Stimulated activated CD8-positive, alpha-beta memory T cell treated with anti-CD3 and anti-CD28 coated beads, Interleukin-4, amount 100 ng/mL, for 24 hours (primary cell): Measurements from ENCODE around the gene COX7A1.

Experiments
- DNase-seq: peaks from one replicate; pipeline ENCODE4 v3.0.0-alpha.2; 2020; ENCODE audit warnings: low read depth

The COX7A1 gene

DNA sequence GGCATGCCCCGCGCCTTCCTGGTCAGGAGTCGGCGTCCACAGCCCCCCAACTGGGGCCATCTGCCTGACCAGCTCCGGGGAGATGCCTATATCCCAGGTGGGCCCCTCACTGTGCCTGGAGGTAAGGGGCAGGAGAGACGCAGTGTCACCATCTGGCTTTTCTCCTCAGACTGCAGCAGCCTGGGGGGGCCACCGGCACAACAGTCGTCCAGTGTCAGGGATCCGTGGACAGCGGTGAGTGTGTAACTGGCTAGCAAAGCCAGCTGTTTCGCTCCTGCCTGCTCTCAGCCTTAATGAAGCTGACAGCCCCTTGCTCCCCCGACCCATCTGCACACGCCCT, 41.1 kb downstream of the COX7A1 start:
- no peak for DNase-seq

DNA sequence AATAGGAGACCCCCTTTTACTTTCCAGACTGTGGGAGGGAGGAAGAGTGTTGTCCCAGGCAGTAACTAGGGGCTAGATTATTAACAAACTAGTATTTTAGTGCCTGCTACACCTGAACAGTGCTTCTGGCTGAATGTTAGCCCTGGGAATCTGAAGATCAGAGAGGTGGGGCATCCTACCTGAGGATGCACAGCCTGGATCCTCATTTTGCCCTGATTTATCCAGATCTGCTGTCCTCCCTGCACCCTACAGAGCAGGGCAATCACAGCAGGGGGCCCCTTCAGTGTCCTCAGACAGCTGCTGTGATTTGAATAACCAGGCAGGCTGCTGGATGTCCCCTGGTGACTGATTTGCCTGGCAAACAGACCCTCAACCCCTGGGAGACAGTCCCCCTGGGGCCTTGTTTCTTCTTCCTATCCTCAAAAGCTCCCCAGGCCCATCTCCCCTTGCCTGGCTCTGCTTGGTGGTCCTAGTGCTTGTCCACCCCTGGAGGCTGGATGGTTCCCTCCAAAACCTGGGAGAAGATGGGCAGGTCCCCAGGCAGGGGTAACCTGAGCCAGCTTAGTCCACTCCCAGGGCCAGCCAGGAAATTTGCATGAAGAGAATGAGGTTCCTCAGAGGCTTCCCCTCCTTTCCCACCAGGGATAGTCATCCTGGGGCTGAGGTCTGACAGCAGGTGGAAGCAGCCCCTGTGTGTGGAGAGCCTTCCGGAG, 41.6 kb downstream of the COX7A1 start, which contains the start of gene OVOL3:
Gene OVOL3, plus strand, starts transcription at position 657 of the 713 bp plus-strand sequence. CDS start 60 bp downstream, outside the sequence.
- no peak for DNase-seq

DNA sequence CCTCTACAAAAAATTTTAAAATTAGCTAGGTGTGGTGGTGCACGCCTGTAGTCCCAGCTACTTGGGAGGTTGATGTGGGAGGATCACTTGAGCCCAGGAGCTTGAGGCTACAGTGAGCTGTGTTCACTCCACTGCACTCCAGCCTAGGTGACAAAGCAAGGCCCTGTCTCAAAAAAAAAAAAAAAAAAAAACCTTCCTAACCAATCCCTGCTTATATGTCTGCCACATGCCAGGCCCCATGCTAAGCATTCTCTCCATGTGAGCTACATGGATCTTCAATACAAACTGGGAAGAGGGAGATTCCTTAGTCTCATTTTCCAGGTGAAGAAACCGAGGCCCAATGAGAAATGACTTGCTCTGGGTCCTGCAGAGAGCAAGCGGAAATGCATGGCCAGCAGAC, 43.6 kb downstream of the COX7A1 start:
- DNase-seq = no peak

DNA sequence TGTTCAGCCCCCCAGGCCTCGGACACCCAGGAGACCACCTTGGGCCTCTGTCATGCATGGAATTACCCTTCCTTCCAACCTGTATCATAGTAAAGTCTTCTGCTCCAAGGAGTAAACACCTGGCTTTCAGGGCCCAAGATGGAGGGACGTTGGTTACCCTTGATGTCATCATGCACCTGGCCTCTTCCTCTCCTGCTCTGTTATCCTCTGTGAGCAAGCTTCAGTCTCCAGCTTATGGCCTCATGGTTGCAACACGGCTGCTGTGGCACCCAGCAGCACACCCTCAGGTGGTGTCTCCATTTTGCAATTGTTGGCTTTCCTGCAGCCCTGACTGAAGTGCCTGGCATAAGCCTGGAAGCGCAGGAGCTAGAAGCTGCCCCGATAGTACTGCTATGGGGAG, 45.3 kb downstream of the COX7A1 start:
- no peak for DNase-seq

DNA sequence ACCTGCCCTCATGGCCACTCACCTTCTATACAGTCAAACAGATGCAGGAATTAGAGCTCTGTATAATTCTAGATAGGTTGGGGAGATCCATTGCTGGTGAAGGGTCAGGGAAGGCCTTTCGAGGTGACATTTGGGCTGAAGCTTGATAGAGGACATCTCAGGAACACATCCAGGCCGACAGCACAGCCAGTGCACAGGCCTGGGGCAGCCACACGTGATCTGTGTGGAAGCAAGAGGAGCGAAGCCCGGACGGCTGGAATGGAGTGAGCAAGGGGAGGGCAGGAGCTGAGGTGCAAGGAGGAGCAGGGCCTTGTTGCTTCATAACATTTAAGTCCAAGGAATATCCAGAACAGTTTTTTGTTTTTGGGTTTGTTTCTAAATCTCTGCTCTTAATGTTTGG, 45.8 kb downstream of the COX7A1 start:
- no peak for DNase-seq

DNA sequence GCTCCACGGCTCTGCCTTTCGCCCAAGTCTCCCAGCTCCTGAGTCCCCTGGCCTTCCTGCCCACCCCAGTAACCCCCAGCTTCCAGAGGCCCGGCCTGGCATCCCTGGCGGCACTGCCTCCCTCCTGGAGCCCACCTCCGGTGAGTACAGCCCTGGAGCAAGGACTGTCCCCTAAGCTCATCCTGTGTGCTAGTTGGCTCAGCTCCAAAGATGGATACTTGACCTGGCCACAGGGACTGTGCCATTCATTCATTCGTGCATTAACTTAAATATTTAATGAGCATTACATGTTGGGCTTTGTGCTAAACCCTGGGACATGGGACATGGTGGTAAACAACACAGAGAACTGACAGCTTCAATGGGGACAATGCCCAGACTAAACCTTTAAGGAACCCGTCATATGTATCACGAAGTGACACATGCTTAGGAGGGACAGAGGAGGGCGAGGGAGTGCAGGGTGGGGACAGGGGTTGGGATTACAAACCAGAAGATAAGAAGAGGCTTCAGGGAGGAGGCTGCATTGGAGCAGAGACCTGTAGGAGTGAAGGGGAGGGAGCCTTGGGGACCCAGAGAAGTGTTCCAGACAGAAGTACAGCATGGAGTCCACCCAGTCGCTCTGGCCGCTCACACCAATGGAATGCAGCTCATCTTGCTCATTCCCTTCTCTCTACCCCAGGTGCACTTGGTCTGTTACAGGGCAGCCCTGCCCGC, 48.2 kb downstream of the COX7A1 start:
- no peak for DNase-seq

DNA sequence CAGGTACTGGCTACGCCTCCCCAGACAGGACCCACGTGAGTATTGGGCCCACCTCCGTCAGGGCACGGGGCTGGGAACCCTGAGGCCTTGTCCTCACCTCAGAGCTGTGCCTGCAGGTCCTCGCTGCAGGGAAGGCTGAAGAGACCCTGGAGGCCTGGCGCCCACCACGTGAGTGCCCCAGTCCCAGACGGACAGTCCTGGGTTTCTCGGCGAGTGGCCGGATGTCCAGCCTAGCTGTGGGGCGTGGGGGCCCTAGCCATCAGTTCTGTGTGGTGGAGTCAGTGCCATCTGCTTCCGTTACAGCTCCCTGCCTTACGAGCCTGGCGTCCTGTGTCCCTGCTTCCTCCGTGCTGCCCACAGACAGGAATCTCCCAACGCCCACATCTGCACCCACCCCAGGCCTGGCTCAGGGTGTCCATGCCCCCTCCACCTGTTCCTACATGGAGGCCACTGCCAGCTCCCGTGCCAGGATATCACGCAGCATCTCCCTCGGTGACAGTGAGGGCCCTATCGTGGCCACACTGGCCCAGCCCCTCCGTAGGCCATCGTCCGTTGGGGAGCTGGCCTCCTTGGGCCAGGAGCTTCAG, 49.1 kb downstream of the COX7A1 start:
- no peak for DNase-seq

DNA sequence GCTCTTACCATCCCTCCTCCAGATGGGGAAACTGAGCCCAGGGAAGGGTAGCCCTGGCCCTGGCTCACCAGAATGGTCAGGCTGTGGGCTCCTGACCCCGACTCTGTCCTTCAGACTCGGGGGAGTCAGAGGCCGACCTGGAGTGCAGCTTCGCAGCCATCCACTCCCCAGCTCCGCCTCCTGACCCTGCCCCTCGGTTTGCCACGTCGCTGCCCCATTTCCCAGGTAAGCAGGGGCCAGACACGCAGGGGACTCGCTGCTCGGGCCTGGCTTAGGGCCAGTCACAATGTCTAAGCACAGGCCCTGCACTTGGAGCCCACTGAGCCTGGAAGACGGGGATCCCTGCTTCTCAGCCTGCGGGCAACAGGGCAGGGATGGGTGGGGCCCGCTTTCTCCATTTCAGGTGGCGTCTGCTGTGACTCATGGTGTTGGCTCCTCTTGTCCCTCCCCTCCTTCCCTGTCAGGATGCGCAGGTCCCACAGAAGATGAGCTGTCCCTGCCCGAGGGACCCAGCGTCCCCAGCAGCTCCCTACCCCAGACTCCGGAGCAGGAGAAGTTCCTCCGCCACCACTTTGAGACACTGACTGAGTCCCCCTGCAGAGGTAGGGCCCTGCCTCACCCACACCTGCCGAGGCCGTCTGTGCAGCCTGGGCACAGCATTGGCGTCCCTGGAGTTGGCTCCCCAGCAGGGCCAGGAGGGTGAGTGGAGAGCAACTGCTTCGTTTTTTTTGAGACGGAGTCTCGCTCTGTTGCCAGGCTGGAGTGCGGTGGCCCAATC, 50.5 kb downstream of the COX7A1 start:
- no peak for DNase-seq
